MCF 10A (cell line): ENCODE data around the gene TADA3. TPM values are rescaled to one million over a fixed set of nuclear protein-coding genes. Genes with fewer than 3 reads are reported as not detected.

Source experiments
- BruUV-seq: library from RNA; stranded (reverse); fragments of 400-500 nt; replicated peaks from 2 replicates; lab custom pipeline; 2021; lab: Mats Ljungman, UMichigan
- CTCF ChIA-PET: fragments of 300-600 bp; sonication (Branson Sonifier 250); formaldehyde crosslinking; extraction: SDS; loops from one replicate; lab custom pipeline; 2021; ENCODE audit warnings: antibody characterized with exemption, inconsistent platforms; lab: Yijun Ruan, JAX
- POLR2A ChIA-PET: fragments of 300-600, 350-650 bp; sonication (Branson Sonifier 250); formaldehyde crosslinking; extraction: SDS; loops from one replicate; lab custom pipeline; 2020; ENCODE audit warnings: antibody characterized with exemption, inconsistent platforms; lab: Yijun Ruan, JAX
- DNase-seq: peaks from one replicate; pipeline ENCODE4 v3.0.0-alpha.2; 2018; ENCODE audit not compliant: unreplicated experiment
- H3K27ac Mint-ChIP-seq: one replicate; pipeline ENCODE4 v1.8.0; 2022; ENCODE audit warnings: mild to moderate bottlenecking, low read depth, mixed read lengths; ENCODE audit not compliant: unreplicated experiment
- H3K27me3 Mint-ChIP-seq: one replicate; pipeline ENCODE4 v1.8.0; 2022; ENCODE audit warnings: mixed read lengths; ENCODE audit not compliant: insufficient read depth, unreplicated experiment
- H3K36me3 Mint-ChIP-seq: one replicate; pipeline ENCODE4 v1.8.0; 2022; ENCODE audit warnings: mild to moderate bottlenecking, moderate library complexity, mixed read lengths; ENCODE audit not compliant: insufficient read depth, unreplicated experiment
- H3K4me1 Mint-ChIP-seq: one replicate; pipeline ENCODE4 v1.8.0; 2022; ENCODE audit warnings: mixed read lengths; ENCODE audit not compliant: insufficient read depth, unreplicated experiment
- H3K4me3 Mint-ChIP-seq: one replicate; pipeline ENCODE4 v1.8.0; 2022; ENCODE audit warnings: mild to moderate bottlenecking, moderate library complexity, mixed read lengths; ENCODE audit not compliant: unreplicated experiment
- H3K9me3 Mint-ChIP-seq: one replicate; pipeline ENCODE4 v1.8.0; 2022; ENCODE audit warnings: mixed read lengths; ENCODE audit not compliant: unreplicated experiment
- intact Hi-C: fragments of 100-400 bp; cut with micrococcal nuclease; formaldehyde crosslinking; loops from 2 replicates; pipeline ENCODE4 v1.14.1; 2022
- total RNA-seq: library from RNA; stranded (reverse); gene quantifications from 2 replicates; pipeline ENCODE4 v1.2.3, GENCODE V29; 2022
- TF ChIP-seq, protein P1 (sequence below): fragments of 200-600 bp; IDR thresholded peaks from one replicate; pipeline ENCODE4 v1.8.0; 2022; ENCODE audit warnings: antibody characterized with exemption, mild to moderate bottlenecking; ENCODE audit not compliant: unreplicated experiment

The TADA3 gene
- total RNA-seq, 1 experiment from 2014 or later: 77.1 TPM

- intact Hi-C loops: no loop called here
- CTCF ChIA-PET: interaction anchor here (1.2 to 1.9 kb wide), 5 partner anchors 9 to 245 kb away, joined by 4 to 6 read pairs (median 4); no protein-coding TSS in a partner anchor
- Mint-ChIP-seq H3K4me3 (peak overlapping the region; percentile 83), H3K27me3 (no peaks in the 10 kb centered on the region), H3K4me1 (peaks cover 17% of the 10 kb centered on the region), H3K27ac (peak overlapping the region; percentile 84), H3K36me3 (peaks cover 36% of the 10 kb centered on the region), H3K9me3 (no peaks in the 10 kb centered on the region)
- POLR2A ChIA-PET: interaction anchor here (0.6 to 3.3 kb wide), 14 partner anchors 9 to 361 kb away, joined by 3 to 41 read pairs (median 6); partner anchors contain the start of genes ARPC4, BRPF1, RPUSD3 and TADA3
- BruUV-seq: no TSS peak
- DNase-seq: no peak
- TF ChIP-seq, protein P1, sequence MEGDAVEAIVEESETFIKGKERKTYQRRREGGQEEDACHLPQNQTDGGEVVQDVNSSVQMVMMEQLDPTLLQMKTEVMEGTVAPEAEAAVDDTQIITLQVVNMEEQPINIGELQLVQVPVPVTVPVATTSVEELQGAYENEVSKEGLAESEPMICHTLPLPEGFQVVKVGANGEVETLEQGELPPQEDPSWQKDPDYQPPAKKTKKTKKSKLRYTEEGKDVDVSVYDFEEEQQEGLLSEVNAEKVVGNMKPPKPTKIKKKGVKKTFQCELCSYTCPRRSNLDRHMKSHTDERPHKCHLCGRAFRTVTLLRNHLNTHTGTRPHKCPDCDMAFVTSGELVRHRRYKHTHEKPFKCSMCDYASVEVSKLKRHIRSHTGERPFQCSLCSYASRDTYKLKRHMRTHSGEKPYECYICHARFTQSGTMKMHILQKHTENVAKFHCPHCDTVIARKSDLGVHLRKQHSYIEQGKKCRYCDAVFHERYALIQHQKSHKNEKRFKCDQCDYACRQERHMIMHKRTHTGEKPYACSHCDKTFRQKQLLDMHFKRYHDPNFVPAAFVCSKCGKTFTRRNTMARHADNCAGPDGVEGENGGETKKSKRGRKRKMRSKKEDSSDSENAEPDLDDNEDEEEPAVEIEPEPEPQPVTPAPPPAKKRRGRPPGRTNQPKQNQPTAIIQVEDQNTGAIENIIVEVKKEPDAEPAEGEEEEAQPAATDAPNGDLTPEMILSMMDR: no peak
Observed at GRCh38 chr3:9749296-9749644, 43.0 kb downstream of the TADA3 start.

- TF ChIP-seq, protein P1: no peak
- ChIA-PET POLR2A (interaction anchor here (0.8 to 3.3 kb wide), 2 partner anchors 14 to 18 kb away, joined by 3 to 40 read pairs; no protein-coding TSS in a partner anchor), CTCF (interaction anchor here (1.1 to 1.3 kb wide), 2 partner anchors 10 to 33 kb away, joined by 4 read pairs; no protein-coding TSS in a partner anchor)
- H3K9me3 Mint-ChIP-seq: no peaks in the 10 kb centered on the region
- H3K27me3 Mint-ChIP-seq: no peaks in the 10 kb centered on the region
- BruUV-seq: no TSS peak
- H3K4me1 Mint-ChIP-seq: peaks cover 17% of the 10 kb centered on the region
- no peak for DNase-seq
- H3K36me3 Mint-ChIP-seq: peaks cover 43% of the 10 kb centered on the region
- intact Hi-C loops: no loop called here
- H3K27ac Mint-ChIP-seq: no peak overlapping the region
- no peak overlapping the region for H3K4me3 Mint-ChIP-seq
Observed at GRCh38 chr3:9748031-9748430, 44.2 kb downstream of the TADA3 start.

DNA sequence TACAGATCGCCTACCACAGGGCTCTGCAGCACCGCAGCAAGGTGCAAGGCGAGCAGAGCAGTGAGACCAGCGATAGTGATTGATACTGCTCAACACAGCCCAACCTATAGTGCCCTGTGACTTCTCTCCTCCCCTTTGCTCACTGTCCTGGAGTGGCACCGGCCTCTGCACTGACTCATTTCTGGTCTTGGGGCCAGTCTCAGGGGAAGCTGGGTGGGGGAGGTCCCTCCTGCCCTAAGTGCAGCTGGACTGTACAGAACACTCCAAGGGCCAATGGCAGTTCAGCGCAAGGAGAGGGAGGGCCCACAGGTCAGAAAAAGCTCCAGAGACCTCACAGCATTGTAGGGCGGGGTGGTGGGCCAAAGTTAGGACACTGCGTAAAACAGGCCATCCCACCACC is 45.0 kb downstream of the TADA3 start:
- TF ChIP-seq, protein P1: no peak
- peaks cover 43% of the 10 kb centered on the region for H3K36me3 Mint-ChIP-seq
- no peak overlapping the region for H3K4me3 Mint-ChIP-seq
- no peak for DNase-seq
- BruUV-seq: no TSS peak
- POLR2A ChIA-PET: no interaction called here
- peaks cover 17% of the 10 kb centered on the region for H3K4me1 Mint-ChIP-seq
- no peak overlapping the region for H3K27ac Mint-ChIP-seq
- intact Hi-C loops: no loop called here
- CTCF ChIA-PET: interaction anchor here (1.1 kb wide), 1 partner anchor 9 kb away, joined by 4 read pairs; no protein-coding TSS in a partner anchor
- H3K27me3 Mint-ChIP-seq: no peaks in the 10 kb centered on the region
- H3K9me3 Mint-ChIP-seq: no peaks in the 10 kb centered on the region

GRCh38 chr3:9746330-9746729 is 45.9 kb downstream of the TADA3 start:
- Mint-ChIP-seq H3K4me1 (peaks cover 11% of the 10 kb centered on the region), H3K9me3 (no peaks in the 10 kb centered on the region), H3K4me3 (no peak overlapping the region), H3K36me3 (peaks cover 50% of the 10 kb centered on the region), H3K27me3 (no peaks in the 10 kb centered on the region), H3K27ac (no peak overlapping the region)
- intact Hi-C loops: no loop called here
- peak; percentile 35 for DNase-seq
- no TSS peak for BruUV-seq
- ChIA-PET POLR2A (interaction anchor here (0.6 kb wide), 1 partner anchor 46 kb away, joined by 3 read pairs; the partner anchor contains the start of gene ARPC4), CTCF (interaction anchor here (0.7 kb wide), 1 partner anchor 8 kb away, joined by 3 read pairs; no protein-coding TSS in a partner anchor)
- TF ChIP-seq, protein P1: no peak
